Heart left ventricle (tissue), 16 donors: Measurements from ENCODE around the gene NUAK1. TPM values are rescaled to one million over a fixed set of nuclear protein-coding genes. Genes with fewer than 3 reads are reported as not detected.

Experiments
- ATAC-seq, 4 donors: fragments of 200-7000 bp; cut with Tn5 transposase; one replicate each; pipeline ENCODE4 v1.9.1; 2020 to 2022; ENCODE audit warnings: moderate library complexity in 4 of 4, mild to moderate bottlenecking in 3 of 4, moderate number of reproducible peaks in 1 of 4
- DNase-seq, 5 donors: peaks; one replicate each; pipeline ENCODE4 v3.0.0-alpha.2; 2020
- H3K27ac ChIP-seq, 12 donors: fragments of 200-600 bp; sonication (generic) in 4 of 12; one replicate each; pipeline versions ENCODE4 v1.5.0 to v1.8.0; 2016 to 2022; ENCODE audit warnings: mild to moderate bottlenecking in 2 of 12
- H3K27me3 ChIP-seq, 9 donors: fragments of 200-600 bp; sonication (generic) in 2 of 9; one replicate each; pipeline versions ENCODE4 v1.5.1 to v1.8.0; 2016 to 2022; ENCODE audit warnings: mild to moderate bottlenecking in 3 of 9
- H3K36me3 ChIP-seq, 9 donors: fragments of 200-600 bp; sonication (generic) in 2 of 9; one replicate each; pipeline versions ENCODE4 v1.5.0 to v1.8.0; 2018 to 2022; ENCODE audit warnings: mild to moderate bottlenecking in 2 of 9
- H3K4me1 ChIP-seq, 12 donors: fragments of 200-600 bp; sonication (generic) in 4 of 12; one replicate each; pipeline versions ENCODE4 v1.5.0 to v1.8.0; 2016 to 2022; ENCODE audit warnings: mild to moderate bottlenecking in 3 of 12
- H3K4me3 ChIP-seq, 12 donors: fragments of 200-600 bp; sonication (generic) in 4 of 12; one replicate each; pipeline versions ENCODE4 v1.5.0 to v1.8.0; 2017 to 2022; ENCODE audit warnings: mild to moderate bottlenecking in 9 of 12, moderate library complexity in 4 of 12
- H3K9me3 ChIP-seq, 12 donors: fragments of 200-600 bp; sonication (generic) in 4 of 12; one replicate each; pipeline versions ENCODE4 v1.5.0 to v1.8.0; 2016 to 2022; ENCODE audit warnings: mild to moderate bottlenecking in 1 of 12
- POLR2A ChIP-seq, 2 donors: fragments of 450-650 bp; IDR thresholded peaks; one replicate each; pipeline ENCODE4 v1.6.1; 2017; ENCODE audit warnings: antibody characterized with exemption in 2 of 2, mild to moderate bottlenecking in 2 of 2, moderate library complexity in 2 of 2
- WGBS, 4 donors: extraction: QIAGEN DNeasy Blood & Tissue Kit in 2 of 4; methylation state at CpG; one replicate each; pipeline versions ENCODE4 v1.1.5 to v1.1.7; 2013 to 2018; 5-methylcytosine and 5-hydroxymethylcytosine counted together
- intact Hi-C, 10 donors: fragments of 100-400 bp; cut with DNase I; formaldehyde crosslinking; loops; one replicate each; pipeline versions ENCODE4 v1.11.1 to v1.14.2; 2022
- polyA plus RNA-seq, 2 donors: library from polyadenylated mRNA; stranded (reverse); fragments of 200-250 nt; gene quantifications; one replicate each; pipeline ENCODE4 v1.2.3, GENCODE V29; 2013
- total RNA-seq, 9 donors: library from RNA; depleted of rRNA in 2 of 9; stranded (reverse); fragments of >200 nt in 2 of 9; fragmentation: NEBNext Ultra II Directional in 3 of 9; extraction: Animal tissue kit (Norgen Biotek cat#: 25700) in 3 of 9; gene quantifications; one replicate each; pipeline versions ENCODE4 v1.1.0 to v1.2.4, GENCODE V29; 2016 to 2023
- TF ChIP-seq, protein P1 (sequence below), 12 donors: fragments of 200-600 bp; sonication (generic) in 4 of 12; IDR thresholded peaks; one replicate each; pipeline versions ENCODE4 v1.5.0 to v1.8.0; 2018 to 2022; ENCODE audit warnings: antibody characterized with exemption in 12 of 12, mild to moderate bottlenecking in 5 of 12
- donor health status: ischemic (EF 13 %, LVEDD 7.1; RV severe dilation, severe dysfunction).
- donor health status: healthy with polysubstance abuse.
- donor health status: DM: no; HTN: yes; CAD: no.
- donor health status: DM: no; HTN: no; CAD: no.
- donor health status: ischemic (EF 25% LVEDD 6.9; RV normal size, moderate dysfunction).
- donor health status: ischemic (EF 25% LVEDD 5.7; RV mildly dilated, moderate dysfunction).
- donor health status: healthy.
- donor health status: DM: yes; HTN: yes; CAD: no.
- donor health status: ischemic (EF 35%, LVEDD 5.7; RV mildly dilated, moderate dysfunction).
- donor health status: nonischemic (EF 11% LVEDD 7.7; RV severe dilation, severe dysfunction).
- donor health status: DM: yes; HTN: yes; CAD: no.
- donor health status: PGD.
- donor health status: ischemic (EF 29% LVEDD 5.4; RV normal size, mild dysfunction).
- donor health status: nonischemic (EF 23%, LVEDD 6.1; RV moderate dilation, normal function).

Gene NUAK1
- total and polyA plus RNA-seq, 11 donors, result 10.5 to 50.7 (median 39.4) TPM

- peak in 1 of 2 donors; percentile 36 for TF ChIP-seq POLR2A (IDR thresholded peaks at IDR 0.05)
- TF ChIP-seq, protein P1, sequence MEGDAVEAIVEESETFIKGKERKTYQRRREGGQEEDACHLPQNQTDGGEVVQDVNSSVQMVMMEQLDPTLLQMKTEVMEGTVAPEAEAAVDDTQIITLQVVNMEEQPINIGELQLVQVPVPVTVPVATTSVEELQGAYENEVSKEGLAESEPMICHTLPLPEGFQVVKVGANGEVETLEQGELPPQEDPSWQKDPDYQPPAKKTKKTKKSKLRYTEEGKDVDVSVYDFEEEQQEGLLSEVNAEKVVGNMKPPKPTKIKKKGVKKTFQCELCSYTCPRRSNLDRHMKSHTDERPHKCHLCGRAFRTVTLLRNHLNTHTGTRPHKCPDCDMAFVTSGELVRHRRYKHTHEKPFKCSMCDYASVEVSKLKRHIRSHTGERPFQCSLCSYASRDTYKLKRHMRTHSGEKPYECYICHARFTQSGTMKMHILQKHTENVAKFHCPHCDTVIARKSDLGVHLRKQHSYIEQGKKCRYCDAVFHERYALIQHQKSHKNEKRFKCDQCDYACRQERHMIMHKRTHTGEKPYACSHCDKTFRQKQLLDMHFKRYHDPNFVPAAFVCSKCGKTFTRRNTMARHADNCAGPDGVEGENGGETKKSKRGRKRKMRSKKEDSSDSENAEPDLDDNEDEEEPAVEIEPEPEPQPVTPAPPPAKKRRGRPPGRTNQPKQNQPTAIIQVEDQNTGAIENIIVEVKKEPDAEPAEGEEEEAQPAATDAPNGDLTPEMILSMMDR (IDR thresholded peaks at IDR 0.05), result peak; percentile 82 to 96 (median 89)
These were observed 2.5 kb downstream of the NUAK1 start for GRCh38 chr12:106136263-106136662.

GRCh38 chr12:106135781-106136180, 3.0 kb downstream of the NUAK1 start:
- peaks cover 0 to 33% (median 0%) of the 10 kb centered on the region in 9 donors for H3K27me3 ChIP-seq
- WGBS, 4 donors, result 13 to 16% (median 14%) methylated on average over 4 of the region's 4 CpGs
- peak overlapping the region; percentile 75 to 100 (median 97) for H3K27ac ChIP-seq
- no peak for DNase-seq
- peak overlapping the region in 11 of 12 donors; percentile 73 to 96 (median 93) for H3K4me3 ChIP-seq
- intact Hi-C loops, result loop anchor here (1.0 to 10.0 kb wide), 23 partner anchors 43 to 715 kb away; no protein-coding TSS in a partner anchor
- H3K9me3 ChIP-seq, result no peaks in the 10 kb centered on the region
- TF ChIP-seq POLR2A (IDR thresholded peaks at IDR 0.05), result no peak
- TF ChIP-seq, protein P1 (IDR thresholded peaks at IDR 0.05), result no peak
- no peak for ATAC-seq
- H3K4me1 ChIP-seq, result peaks cover 3 to 67% (median 53%) of the 10 kb centered on the region in 12 donors
- no peaks in the 10 kb centered on the region for H3K36me3 ChIP-seq

More at GRCh38 chr12:106136263-106136662, 2.5 kb downstream of the NUAK1 start:
- peak; percentile 87 to 92 (median 89) for DNase-seq
- ATAC-seq, result peak in 2 of 4 donors; percentile 10 to 47
- 1 to 3% (median 2%) methylated on average over 13 of the region's 13 CpGs for WGBS, 4 donors
- Histone ChIP-seq H3K27me3 (peaks cover 0 to 33% (median 0%) of the 10 kb centered on the region in 9 donors), H3K36me3 (no peaks in the 10 kb centered on the region), H3K9me3 (no peaks in the 10 kb centered on the region), H3K4me3 (peak overlapping the region; percentile 73 to 96 (median 90)), H3K27ac (peak overlapping the region; percentile 95 to 100 (median 97)), H3K4me1 (peaks cover 3 to 67% (median 50%) of the 10 kb centered on the region in 12 donors)
- intact Hi-C loops, result loop anchor here (1.0 to 10.0 kb wide), 23 partner anchors 44 to 716 kb away; no protein-coding TSS in a partner anchor

DNA sequence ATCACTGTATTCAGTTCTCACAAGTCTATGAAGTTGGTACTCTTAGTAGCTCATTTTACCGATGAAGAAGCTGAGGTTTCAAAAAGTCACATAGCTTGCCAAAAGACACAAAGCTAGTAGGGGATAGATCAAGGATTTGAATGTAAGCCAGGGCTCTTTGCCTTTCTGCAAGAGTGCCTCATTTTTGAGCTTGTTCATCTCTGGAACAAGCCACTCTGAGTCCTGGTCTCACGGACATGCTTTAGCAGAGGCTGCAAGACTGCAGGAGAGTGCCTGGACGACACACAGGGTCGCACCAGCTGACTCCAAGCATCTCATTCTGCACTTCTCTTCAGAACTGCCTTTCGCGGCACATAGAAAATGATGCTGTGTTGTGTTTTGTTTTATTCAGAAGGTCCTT, 3.7 kb downstream of the NUAK1 start:
- intact Hi-C loops, result loop anchor here in 9 of 10 donors (5.0 to 10.0 kb wide), 19 partner anchors 43 to 713 kb away; no protein-coding TSS in a partner anchor
- H3K27ac ChIP-seq, result peak overlapping the region in 10 of 12 donors; percentile 47 to 100 (median 96)

More for the DNA sequence above, 3.7 kb downstream of the NUAK1 start:
- 27 to 37% (median 31%) methylated on average over 6 of the region's 6 CpGs for WGBS, 4 donors
- Histone ChIP-seq H3K9me3 (no peaks in the 10 kb centered on the region), H3K27me3 (peaks cover 0 to 30% (median 0%) of the 10 kb centered on the region in 9 donors), H3K36me3 (no peaks in the 10 kb centered on the region), H3K4me1 (peaks cover 3 to 71% (median 57%) of the 10 kb centered on the region in 12 donors), H3K4me3 (peak overlapping the region in 11 of 12 donors; percentile 73 to 96 (median 93))
- TF ChIP-seq, protein P1 (IDR thresholded peaks at IDR 0.05), result no peak
- TF ChIP-seq POLR2A (IDR thresholded peaks at IDR 0.05), result no peak
- ATAC-seq, result no peak
- DNase-seq, result no peak
